Bone marrow (tissue), 2 donors: ENCODE data around the gene TMEM82.
"Not testable (repeated sequence)": the region's sequence is repeated elsewhere in the genome, so short reads cannot be mapped to it uniquely, and the experiment has no call there.

Experiments used
- DNase-seq, 2 donors: peaks; one replicate each; lab custom pipeline; 2025; lab: John Stamatoyannopoulos, UW

Gene TMEM82

GRCh38 chr1:15742339-15742801 lies at the start of gene TMEM82:
Gene TMEM82, plus strand, starts transcription at chr1:15742499. Its CDS starts 61 bp downstream, at chr1:15742560.
- no peak for DNase-seq

GRCh38 chr1:15693371-15693770 lies 48.9 kb upstream of the TMEM82 start:
- DNase-seq: no peak

DNA sequence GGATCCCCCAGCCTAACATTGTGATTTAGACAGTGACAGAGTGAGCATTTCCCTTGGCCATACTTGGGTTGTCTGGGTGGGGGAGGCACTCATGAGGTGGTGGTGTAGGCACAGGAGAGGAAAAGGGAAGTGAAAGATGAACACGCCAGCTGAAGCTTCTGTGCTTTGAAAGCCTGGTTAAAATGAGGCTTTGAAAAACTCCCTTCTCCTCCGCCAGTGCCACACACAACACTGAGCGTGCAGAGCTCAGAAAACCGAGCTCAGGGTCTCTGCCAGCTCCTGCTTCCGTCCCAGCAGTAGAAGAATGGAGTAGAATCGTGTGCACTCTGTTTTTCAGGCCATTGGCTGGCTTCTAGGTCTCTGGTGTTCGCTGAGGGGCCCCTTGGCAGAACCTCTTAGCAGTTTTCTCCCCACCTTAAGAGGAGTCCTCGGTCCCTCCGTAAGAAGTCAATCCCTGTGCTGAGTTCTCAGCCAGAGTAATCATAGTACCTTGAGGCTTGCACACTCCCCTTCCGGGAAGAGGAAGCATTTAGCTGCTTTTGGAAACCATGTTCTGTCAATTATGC lies 45.3 kb upstream of the TMEM82 start:
- DNase-seq: peak in 1 of 2 donors; percentile 86

- DNase-seq: no peak
Observed at GRCh38 chr1:15698201-15698600, 44.1 kb upstream of the TMEM82 start.

DNA sequence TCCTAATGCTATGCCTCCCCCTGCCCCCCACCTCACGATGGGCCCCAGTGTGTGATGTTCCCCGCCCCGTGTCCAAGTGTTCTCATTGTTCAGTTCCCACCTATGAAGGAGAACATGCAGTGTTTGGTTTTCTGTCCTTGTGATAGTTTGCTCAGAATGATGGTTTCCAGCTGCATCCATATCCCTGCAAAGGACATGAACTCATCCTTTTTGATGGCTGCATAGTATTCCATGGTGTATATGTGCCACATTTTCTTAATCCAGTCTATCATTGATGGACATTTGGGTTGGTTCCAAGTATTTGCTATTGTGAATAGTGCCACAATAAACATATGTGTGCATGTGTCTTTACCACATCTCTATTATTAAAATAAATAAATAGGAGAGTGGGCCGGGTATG lies 43.0 kb upstream of the TMEM82 start:
- not testable (repeated sequence) for DNase-seq

GRCh38 chr1:15700508-15700907 lies 41.8 kb upstream of the TMEM82 start:
- no peak for DNase-seq

DNA sequence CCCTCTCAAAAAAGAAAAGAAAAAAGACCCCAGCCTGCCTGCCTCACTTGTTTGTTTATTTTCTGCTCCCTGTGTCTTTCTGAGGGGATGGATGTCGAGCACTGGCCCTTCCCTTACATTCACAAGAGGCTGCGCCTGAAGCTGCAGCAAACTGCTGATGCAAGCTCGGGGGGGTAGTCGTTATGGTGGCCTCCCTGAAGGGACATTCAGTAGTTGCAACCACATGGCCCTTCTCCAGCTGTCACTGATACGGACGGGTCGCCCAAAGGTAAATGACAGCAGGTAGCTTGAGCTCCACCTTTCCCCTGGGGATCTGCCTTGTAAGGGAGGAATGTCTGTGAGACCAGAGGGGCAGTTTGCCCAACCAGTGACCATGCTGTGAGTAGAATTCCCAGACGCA lies 40.5 kb upstream of the TMEM82 start:
- DNase-seq: no peak

- no peak for DNase-seq
Observed at GRCh38 chr1:15702722-15703550, 39.4 kb upstream of the TMEM82 start.

DNA sequence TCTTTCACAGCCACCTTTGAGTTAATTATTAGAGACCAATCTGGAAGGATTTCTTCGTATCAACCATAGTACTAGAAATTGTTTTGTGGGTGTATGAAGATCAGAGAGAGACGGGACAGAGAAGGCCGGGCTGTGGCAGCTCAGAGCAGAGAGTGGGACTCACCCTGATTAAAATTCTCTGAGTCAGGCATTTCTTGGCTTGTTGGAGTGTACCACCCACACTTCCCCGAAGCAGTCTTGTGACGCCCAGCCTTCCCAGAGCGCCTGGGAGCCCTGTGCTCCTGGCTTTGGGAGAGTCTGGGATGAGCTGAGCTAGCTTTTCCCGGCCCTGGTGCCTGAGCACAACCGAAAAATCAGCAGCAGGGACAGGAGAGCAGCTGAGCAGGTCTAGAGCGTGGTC lies 38.7 kb upstream of the TMEM82 start:
- DNase-seq: no peak

DNA sequence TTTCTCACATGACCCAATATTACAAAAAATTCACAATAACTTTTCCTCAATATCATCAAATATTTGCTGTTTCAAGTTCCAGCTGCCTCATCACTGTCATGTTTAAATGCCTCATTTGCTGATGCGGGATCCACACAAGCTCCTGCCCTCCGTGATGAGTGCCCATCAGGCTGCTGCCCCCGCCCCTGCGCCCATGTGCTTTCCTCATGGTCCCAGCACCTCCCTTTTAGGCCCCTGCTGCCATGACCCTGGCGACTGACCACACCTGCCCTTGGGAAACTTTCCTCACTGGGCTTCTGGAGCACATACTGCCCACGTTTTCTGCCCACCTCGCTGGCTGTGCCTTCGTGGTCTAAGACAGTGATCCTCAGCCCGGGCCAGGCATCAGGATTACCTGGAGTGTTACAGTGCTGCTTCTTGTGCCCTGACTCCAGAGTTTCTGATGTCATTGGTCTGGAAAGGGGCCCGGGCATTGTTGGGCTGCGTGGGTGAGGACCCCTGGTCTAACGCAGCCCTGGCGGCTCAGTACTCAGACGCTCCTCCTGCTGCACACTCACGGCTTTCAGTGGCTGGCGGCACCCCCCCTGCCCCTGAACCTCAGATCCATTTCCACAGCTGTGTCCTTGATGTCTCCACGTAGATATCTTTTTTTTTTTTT lies 37.6 kb upstream of the TMEM82 start:
- DNase-seq: no peak

- no peak for DNase-seq
Observed at GRCh38 chr1:15705184-15705566, 37.1 kb upstream of the TMEM82 start.

- no peak for DNase-seq
Observed at GRCh38 chr1:15706751-15707150, 35.5 kb upstream of the TMEM82 start.

DNA sequence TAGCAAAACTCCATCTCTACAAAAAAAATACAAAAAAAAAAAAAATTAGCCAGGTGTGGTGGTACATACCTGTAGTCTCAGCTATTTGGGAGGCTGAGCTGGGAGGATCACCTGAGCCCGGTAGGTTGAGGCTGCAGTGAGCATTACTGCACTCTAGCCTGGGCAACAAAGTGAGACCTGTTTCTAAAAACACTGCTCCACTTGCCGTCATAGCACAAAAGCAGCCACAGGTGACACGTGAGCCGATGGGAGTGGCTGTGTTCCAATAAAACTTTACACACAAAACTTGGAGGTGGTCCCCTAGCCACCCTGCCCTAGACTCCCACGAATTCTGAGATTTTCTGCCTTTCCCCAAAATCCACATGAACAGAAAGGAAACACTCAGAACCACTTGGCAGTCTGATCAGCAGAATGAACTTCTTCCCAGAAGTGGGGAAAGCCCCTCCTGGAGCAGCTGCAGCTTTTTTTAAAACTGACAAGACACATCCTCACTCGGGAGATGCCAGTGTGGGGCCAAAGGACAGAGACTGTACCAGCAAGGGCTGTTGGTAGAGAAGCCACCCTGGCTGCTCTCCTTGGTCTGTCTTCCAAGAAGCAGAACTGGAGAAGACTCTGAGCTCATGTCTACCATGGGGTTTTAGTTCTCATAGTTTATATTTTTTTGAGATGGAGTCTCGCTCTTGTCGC lies 34.9 kb upstream of the TMEM82 start:
- no peak for DNase-seq

DNA sequence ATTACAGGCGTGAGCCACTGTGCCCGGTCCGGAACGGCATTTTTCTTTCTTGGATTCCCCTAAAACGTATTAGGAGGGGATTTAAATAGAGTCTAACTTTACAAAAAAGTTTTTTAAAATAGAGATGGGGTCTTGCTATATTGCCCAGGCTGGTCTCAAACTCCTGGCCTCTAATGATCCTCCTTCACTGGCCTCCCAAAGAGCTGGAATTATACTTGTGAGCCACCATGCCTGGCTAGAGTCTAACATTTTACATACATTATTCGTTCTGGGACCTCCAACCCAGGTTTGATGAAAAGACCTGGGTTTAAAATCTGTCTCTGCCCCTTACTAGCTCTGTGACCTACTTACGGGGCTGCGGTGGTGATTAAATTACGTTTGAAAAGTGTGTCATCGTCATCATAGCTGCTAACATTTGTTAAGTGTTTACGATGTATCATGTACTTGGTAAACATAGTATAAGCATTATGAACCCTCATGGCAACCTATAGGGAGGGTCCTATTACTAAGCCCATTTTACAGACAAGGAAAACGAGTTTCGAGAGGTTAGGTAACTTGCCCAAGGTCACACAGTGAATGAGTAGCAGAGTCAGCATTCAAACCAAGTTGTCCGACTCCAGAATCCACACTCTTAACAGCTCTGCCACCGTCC lies 33.7 kb upstream of the TMEM82 start:
- no peak for DNase-seq

DNA sequence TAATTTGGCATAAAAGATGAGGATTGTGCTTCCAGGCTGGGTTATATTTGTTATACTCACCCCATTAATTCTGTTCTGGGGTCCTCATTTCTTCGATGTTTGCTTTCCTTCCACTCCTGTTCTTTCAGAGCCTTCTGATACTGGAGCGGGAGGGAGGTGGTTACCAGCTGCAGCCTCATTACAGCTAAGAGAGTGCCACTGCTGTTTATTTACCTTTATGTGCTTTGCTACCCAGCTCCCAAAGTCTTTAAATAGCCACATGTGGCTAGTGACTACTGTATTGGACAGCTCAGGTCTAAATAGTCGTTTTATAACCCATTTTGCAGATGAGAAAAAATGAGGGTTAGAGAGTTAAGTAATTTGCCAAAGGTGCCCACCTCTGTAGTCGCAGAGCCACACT lies 33.1 kb upstream of the TMEM82 start:
- DNase-seq: no peak

DNA sequence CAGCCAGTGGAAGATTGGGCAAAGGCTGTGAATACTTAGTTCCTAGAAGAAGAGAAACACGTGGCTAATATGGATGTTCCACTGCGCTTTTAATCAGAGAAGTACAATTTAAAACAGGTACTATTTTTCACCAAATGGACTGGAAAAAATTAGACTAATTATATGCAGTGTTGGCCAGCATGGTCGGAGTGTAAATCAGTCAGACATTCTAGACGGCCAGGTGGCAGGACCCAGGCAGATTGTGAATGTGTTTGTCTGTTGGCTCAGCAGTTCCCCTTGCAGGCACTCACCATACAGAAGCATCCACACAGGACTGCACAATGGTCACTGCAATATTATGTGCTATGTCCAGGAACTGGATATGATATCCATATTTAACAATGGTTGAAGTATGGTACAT lies 30.1 kb upstream of the TMEM82 start:
- no peak for DNase-seq

DNA sequence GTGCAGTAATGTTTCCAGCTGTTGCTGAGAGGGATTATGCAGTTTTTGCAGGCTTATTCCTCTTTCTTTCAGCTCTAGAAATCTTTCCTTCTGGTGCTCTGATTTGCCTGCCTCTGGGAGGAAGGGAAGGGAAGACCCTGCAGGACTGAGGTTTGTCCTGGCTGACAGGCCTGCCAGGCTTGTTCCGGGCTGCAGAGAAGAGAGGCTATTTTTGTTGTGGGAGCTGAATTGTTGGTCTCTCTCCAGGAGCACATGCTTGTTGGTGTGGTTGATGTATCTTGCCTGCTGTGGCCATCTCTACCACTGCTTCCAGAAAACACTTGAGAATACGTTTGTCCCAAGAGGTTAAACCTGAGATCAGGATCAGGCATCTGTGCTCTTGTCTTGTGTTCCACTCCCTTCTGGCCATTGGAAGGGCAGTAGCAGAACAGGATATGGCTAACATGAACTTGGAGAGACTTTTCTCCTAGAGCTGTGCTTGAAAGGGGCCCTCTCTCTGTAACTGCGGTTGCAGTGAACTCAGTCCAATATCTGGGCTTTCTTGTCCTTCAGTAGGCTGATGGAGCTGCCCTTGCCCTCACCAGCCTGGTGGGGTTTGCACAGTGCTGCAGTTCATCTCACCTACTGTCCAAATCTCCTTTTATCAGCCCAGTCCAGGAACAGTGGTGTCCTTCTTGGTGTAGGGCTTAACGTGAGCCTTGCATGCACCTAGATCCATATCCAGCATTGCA lies 27.7 kb upstream of the TMEM82 start:
- DNase-seq: no peak

- no peak for DNase-seq
Observed at GRCh38 chr1:15717418-15718125, 24.7 kb upstream of the TMEM82 start.

GRCh38 chr1:15718199-15718601 lies 24.1 kb upstream of the TMEM82 start:
- no peak for DNase-seq

DNA sequence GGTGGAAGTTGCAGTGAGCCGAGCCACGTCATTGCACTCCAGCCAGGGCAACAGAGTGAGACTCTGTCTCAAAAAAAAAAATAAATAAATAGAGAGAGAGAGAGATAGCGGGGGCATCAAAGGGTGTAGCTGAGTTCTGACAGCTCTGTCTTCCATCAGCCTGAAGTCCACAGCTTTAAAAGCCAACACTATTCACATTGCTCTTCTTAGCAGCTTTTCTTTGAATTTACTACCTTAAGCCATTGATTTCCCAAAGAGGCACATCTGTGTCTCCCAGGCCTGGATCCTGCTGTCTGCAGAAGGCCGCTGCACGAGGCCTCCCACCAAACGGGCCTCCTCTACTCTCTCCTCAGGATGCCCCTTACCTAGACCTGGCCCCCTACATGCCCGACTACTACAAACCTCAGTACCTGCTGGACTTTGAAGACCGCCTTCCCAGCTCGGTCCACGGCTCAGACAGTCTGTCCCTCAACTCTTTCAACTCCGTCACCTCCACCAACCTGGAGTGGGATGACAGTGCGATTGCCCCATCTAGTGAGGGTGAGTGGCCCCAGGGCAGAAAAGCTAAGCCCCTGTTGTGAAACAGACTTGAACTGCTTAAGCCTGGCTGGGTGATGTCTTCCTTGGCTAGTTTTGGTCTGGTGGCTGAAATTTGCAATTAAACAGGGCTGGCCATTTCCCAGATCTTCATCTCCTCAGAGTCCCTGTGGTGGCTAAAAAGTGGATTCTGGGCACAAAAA lies 22.7 kb upstream of the TMEM82 start:
- no peak for DNase-seq
